Uterus (tissue), 2 donors: ENCODE measurements around the gene ADI1.

Experiments
- POLR2A ChIP-seq, 2 donors: fragments of 450-650 bp; IDR thresholded peaks; one replicate each; pipeline ENCODE4 v1.6.1; 2016; ENCODE audit warnings: antibody characterized with exemption in 2 of 2, mild to moderate bottlenecking in 1 of 2, moderate library complexity in 1 of 2
- TF ChIP-seq, protein P1 (sequence below), 4 experiments: fragments of 200-600 bp in 2 of 4; fragments of 450-650 bp in 2 of 4; sonication (generic) in 2 of 4; IDR thresholded peaks; one replicate each; pipeline ENCODE4 v1.5.1; 2016 to 2019; ENCODE audit warnings: antibody characterized with exemption in 4 of 4, mild to moderate bottlenecking in 2 of 4, moderate library complexity in 1 of 4

- TF ChIP-seq, protein P1, sequence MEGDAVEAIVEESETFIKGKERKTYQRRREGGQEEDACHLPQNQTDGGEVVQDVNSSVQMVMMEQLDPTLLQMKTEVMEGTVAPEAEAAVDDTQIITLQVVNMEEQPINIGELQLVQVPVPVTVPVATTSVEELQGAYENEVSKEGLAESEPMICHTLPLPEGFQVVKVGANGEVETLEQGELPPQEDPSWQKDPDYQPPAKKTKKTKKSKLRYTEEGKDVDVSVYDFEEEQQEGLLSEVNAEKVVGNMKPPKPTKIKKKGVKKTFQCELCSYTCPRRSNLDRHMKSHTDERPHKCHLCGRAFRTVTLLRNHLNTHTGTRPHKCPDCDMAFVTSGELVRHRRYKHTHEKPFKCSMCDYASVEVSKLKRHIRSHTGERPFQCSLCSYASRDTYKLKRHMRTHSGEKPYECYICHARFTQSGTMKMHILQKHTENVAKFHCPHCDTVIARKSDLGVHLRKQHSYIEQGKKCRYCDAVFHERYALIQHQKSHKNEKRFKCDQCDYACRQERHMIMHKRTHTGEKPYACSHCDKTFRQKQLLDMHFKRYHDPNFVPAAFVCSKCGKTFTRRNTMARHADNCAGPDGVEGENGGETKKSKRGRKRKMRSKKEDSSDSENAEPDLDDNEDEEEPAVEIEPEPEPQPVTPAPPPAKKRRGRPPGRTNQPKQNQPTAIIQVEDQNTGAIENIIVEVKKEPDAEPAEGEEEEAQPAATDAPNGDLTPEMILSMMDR (IDR thresholded peaks at IDR 0.05), result no peak
- no peak for TF ChIP-seq POLR2A (IDR thresholded peaks at IDR 0.05)
These were observed 52.4 kb downstream of the ADI1 start for GRCh38 chr2:3466966-3467365.
